NOMO-1 (cell line): ENCODE results near the gene SVOP.
A peak's percentile ranks its signal among the peaks of the same experiment; 100 is the strongest.

Source experiments
- DNase-seq, 2 experiments: peaks; one replicate each; lab custom pipeline; 2025; ENCODE audit not compliant: unreplicated experiment in 2 of 2; lab: John Stamatoyannopoulos, UW

The SVOP gene

DNA sequence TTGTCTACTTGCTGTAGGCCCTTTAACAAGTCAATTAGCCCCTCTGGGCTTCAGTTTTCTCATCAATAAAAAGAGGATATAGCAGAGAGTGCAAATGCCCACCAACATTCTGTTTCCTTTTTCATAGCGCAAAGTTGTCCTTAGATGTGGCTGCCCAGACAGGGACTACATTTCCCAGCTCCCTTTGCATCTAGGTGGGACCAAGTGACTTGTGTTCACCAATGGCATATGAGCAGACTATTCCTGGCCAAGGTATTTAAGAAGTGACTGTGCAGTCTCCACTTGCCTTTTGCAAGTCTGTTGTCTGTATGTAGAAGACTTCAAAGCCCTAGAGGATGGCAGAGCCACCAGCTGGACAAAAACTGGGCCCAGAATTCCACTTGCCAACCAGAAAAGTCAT lies 81.3 kb downstream of the SVOP start:
- DNase-seq = peak; percentile 10 to 62

- no peak for DNase-seq
Observed at GRCh38 chr12:108938247-108938924, 82.5 kb downstream of the SVOP start.

DNA sequence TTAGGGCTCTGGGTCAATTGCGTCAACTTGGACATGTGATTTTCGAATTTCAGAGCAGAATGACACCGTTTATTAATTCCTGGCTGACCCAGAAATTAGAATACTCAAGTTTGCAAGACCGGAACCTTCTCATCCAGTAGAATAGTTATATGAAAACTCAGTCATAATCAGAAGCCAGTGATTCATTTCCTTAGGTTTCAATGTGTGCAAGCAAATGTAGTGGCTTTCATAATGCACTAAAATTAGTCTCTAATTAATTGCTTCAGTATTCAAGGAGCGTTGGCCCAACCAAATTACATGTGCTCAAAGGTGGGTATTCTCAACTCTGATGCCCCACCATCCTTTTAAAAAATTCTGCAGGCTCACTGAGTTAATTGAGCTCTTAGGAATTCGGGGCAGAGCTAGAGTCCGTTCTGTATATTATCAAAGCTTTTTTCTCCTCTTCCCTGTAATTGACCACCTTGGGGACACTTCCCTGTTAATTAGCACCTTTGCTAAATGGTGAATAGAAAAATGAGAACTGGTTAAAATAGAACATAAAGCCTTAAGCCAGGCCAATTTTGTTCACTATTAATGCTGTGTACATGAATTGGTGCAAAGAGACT lies 85.6 kb downstream of the SVOP start:
- no peak for DNase-seq

- no peak for DNase-seq
Observed at GRCh38 chr12:108933949-108934348, 86.9 kb downstream of the SVOP start.

GRCh38 chr12:108930756-108931155 lies 90.1 kb downstream of the SVOP start:
- DNase-seq = no peak

GRCh38 chr12:108930155-108930554 lies 90.7 kb downstream of the SVOP start:
- no peak for DNase-seq

DNA sequence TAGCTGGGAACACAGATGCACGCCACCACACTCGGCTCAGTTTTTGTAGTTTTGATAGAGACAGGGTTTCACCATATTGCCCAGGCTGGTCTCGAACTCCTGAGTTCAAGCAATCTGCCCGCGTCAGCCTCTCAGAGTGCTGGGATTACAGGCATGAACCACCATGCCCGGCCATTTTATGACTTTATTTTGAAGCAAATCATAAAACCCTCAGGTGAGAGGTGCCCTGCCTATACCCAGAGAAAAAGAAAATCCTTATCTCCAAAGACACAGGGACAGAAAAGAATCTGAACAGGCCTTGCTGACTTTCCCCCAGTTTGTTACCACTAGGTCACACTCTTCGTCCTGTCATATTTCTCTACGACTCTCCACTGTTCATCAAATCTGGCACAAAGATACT lies 92.2 kb downstream of the SVOP start:
- DNase-seq = no peak

DNA sequence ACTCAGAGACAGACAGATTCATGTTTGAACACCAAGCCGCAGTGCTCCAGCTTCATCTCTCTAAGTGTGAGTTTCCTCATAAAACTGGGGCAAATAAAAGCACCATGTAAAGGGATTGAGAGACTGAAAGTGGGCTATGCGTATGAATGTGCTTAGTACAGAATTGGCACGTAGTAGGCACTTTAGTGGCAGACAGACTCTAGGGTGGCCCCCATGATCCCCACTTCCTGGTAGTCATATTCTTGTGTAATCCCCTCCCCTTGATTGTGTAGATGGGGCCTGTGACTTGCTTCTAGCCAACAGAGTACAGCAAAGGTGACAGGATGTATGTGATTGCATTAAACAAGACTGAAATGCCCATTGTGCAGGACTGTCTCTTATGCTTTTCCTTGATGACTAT lies 98.0 kb downstream of the SVOP start:
- DNase-seq = no peak

DNA sequence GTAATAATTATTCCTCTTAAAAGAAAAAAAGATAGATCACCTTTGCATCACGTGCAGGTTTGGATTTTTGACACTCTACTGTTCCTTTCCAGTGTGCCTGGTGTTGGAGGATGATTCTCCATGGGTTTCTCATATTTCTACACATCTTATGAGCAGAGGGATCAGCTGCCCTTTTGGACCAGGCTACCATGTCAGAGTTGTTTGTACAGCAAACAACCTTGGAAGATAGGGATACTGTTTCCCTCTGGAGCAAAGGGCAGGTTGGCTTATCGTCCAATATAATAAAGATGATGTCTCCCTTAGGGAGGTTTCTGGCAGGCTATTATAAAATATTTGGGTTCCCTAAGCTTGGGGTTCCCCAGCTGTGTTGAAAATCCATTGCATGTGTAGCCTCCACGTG lies 98.9 kb downstream of the SVOP start:
- no peak for DNase-seq

DNA sequence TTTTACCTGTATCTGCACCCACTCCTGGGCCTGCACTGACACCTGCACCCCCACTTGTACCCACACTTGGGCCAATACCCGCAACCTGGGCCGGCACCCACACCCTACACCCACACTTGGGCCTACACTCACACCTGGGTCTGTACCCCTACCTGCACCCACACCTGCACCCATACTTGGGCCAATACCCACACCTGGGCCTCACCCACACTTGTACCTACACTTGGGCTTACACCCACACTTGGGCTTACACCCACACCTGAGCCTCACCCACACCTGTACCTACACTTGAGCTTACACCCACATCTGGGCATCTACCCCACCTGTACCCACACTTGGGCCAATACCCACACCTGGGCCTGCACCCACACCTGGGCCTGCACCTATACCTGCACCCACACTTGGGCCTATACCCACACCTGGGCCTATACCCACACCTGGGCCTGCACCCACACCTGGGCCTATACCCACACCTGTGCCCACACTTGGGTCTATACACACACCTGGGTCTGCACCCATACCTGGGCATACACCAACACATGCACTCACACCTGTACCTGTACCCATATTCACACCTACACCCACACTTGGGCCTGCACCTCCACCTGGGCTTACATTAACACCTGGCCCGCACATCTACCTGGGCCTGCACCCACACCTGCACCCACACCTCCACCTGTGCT lies 101.8 kb downstream of the SVOP start:
- DNase-seq = no peak

GRCh38 chr12:108918206-108918605 lies 102.7 kb downstream of the SVOP start:
- DNase-seq = no peak

DNA sequence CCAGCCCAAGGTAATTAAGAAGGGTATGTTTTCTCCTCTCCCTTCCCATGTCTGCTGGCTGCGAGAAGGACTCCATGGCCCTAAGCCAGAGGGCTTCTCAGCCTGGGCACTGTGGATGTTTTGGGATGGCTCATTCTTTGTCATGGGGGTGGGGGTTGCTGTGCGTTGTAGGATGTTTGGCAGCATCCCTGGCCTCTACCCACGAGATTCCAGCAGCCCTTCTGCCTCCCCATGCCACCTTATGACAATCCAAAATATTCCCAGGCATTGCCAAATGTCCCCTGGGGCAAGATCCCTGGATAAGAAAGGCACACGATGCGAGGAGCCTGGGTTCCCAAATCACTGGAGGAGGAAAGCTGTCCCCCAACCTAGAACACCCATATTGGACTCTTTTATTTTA lies 104.5 kb downstream of the SVOP start:
- no peak for DNase-seq

GRCh38 chr12:108915632-108916133 lies 105.2 kb downstream of the SVOP start:
- no peak for DNase-seq

DNA sequence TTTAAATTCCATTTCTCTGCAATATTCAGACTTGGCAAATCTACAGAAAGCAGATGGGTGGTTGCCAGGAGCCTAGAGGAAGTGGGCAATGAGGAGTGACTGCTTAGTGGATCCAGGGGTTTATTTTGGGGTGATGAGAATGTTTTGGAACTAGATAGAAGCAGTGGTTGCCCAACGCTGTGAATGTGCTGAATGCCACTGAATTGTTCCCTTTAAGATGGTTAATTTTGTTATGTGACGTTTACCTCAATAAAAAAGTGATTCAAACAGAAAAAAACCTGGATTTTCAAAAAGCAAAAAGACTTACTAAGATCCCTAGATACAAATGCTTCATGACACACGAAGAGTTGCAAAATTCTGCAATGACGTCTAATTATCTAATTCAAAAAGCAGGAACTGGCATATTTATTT lies 106.7 kb downstream of the SVOP start:
- DNase-seq = peak in 1 of 2 experiments; percentile 55

DNA sequence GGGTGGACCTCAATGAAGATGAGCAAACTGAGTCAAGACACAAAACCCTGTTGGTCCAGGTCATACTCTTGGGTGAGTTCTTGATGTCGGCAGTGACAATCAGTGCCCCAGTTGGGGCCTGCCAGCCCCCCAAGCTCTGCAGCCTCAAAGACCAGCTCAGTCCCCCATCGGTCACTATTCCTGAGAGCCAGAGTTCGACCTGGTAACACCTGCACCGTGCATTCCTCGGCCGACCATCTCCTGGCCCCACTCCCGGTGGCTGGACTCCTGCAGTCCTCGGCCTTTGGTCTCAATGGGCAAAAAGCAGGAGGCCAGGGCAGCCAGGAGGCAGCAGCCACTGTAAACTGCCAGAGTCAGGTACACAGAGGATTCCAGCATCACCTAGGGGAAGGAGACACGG lies 108.5 kb downstream of the SVOP start:
- no peak for DNase-seq

DNA sequence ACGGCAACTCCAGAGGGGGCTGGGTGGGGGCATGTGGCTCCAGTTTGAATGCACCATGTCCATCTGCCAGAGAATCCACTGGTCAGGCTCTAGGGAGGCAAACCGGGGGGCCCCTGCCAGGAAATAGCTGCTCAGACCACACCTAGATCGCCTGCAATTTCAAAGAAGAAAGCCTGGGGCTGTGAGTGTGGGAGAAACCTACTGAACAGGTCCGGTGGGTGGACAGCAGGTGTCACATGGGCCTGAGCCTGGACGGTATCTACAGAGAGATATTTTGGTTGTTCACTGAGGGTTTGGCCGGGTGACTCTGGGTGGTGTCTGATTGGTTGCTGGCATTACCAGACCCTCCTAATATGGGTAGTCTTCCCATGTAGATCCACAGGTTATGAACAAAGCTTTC lies 109.0 kb downstream of the SVOP start:
- no peak for DNase-seq

- DNase-seq = no peak
Observed at GRCh38 chr12:108910336-108910735, 110.5 kb downstream of the SVOP start.

DNA sequence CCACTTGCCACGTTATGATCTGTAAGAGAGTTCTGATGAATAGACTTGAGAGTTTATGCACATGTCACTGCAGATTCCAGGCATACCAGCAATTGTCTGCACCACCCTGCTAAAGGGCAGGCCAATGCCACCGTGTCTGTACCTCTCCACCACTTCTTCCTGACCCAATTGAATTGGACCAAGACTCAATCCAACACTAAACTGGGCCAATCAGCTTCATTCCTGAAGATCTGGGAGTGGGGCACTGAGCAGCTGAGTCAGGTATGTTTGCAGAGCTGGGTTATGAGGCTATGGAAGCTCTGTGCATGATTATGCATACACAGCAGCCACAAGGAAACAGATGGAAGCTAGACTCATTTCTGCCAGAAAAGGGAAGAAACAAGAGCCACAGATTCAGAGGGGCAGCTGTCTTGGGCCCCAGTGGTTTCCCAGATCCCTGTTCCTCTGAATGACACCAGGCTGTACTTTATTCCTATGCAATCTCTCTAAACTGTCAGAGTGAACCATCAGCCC lies 113.0 kb downstream of the SVOP start:
- peak; percentile 46 to 69 for DNase-seq

DNA sequence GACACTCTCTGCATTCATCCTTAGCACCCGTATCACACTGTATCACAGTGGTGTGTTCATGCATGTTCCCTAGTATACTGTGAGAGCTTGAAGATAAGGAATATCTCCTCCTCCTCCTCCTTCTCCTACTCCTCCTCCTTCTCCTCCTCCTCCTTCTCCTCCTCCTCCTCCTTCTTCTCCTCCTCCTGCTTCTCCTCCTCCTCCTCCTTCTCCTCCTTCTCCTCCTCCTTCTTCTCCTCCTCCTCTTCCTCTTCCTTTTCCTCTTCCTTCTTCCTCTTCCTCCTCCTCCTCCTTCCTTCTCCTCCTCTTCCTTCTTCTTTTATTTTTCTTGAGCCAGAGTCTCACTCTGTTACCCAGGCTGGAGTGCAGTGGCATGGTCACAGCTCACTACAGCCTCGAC lies 113.9 kb downstream of the SVOP start:
- DNase-seq = no peak

DNA sequence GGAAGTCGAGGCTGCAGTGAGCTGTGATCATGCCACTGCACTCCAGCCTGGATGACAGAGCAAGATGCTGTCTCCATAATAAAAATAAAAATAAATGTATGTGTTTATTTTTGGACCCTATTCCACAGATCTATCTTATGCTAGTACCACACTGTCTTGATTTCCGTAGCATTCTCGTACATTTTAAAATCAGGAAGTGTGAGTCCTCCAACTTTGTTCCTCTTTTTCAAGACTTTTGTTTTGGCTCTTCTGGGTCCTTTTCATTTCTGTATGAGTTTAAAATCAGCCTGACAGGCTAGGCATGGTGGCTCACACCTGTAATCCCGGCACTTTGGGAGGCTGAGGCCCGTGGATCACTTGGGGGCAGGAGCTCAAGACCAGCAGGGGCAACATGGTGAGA lies 115.1 kb downstream of the SVOP start:
- DNase-seq = peak; percentile 39 to 92

- DNase-seq = no peak
Observed at GRCh38 chr12:108899145-108899544, 121.7 kb downstream of the SVOP start.

DNA sequence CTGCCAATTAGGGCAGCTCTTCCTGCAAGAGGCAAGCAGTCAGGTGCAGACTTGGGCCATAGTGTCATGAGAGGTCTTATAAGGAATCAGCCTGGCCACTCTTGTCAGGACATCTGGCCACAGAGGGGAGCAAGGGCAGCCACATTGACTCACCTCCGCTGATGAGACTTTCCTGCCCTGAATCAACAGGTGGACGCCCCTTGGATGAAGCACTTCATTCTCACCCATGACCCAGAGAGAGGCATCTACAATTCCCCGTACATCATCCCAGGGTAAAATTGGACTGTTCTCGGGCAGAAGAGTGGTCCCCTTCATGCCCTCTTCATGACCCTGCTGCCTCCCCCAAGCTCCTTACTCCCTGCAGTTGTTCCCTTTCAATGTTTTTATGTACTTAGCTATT lies 124.1 kb downstream of the SVOP start:
- DNase-seq = no peak
